Endothelial cell of umbilical vein (primary cell): ENCODE results near the gene FRY. TPM values are rescaled to one million over a fixed set of nuclear protein-coding genes. Genes with fewer than 3 reads are reported as not detected.

Source experiments
- BruUV-seq: library from RNA; stranded (reverse); fragments of 400-500 nt; replicated peaks from 2 replicates; lab custom pipeline; 2021; lab: Mats Ljungman, UMichigan
- CTCF ChIA-PET: fragments of 300-600, 350-600 bp; sonication (Branson Sonifier 250); formaldehyde crosslinking; loops from one replicate; lab custom pipeline; 2021; ENCODE audit warnings: antibody characterized with exemption, inconsistent platforms; lab: Charles Lee
- POLR2A ChIA-PET: fragments of 300-600, 350-600 bp; sonication (Branson Sonifier 250); formaldehyde crosslinking; loops from one replicate; lab custom pipeline; 2021; ENCODE audit warnings: antibody characterized with exemption, inconsistent platforms; lab: Charles Lee
- DNase-seq: peaks from one replicate; pipeline ENCODE4 v3.0.0-alpha.2; 2011; ENCODE audit warnings: low read depth, low spot score
- FAIRE-seq: peaks from 2 replicates; lab custom pipeline; 2011; peaks lifted over from hg19 to GRCh38; lab: Jason Lieb, UNC
- H2AFZ ChIP-seq: 2 replicates; pipeline ENCODE4 v1.6.0; 2012; ENCODE audit warnings: low read depth, low read length, control low read depth, inconsistent platforms
- H3K27ac ChIP-seq: 2 replicates; pipeline ENCODE4 v1.5.1; 2011; ENCODE audit warnings: low read depth, mild to moderate bottlenecking, control low read depth, low read length, moderate library complexity; ENCODE audit not compliant: insufficient read depth
- H3K27me3 ChIP-seq, 2 experiments: 2 replicates each; pipeline versions ENCODE4 v1.6.0 to v1.6.1; 2011; ENCODE audit warnings: low read length in 2 of 2, mixed read lengths in 1 of 2; ENCODE audit not compliant: control insufficient read depth in 2 of 2, insufficient read depth in 2 of 2
- H3K36me3 ChIP-seq, 2 experiments: 2 replicates in 1 of 2; 3 replicates in 1 of 2; pipeline ENCODE4 v1.5.1; 2011; ENCODE audit warnings: low read length in 2 of 2, mild to moderate bottlenecking in 1 of 2, moderate library complexity in 1 of 2; ENCODE audit not compliant: control insufficient read depth in 2 of 2, insufficient read depth in 2 of 2; ENCODE audit errors: extremely low read depth in 1 of 2
- H3K4me1 ChIP-seq: 3 replicates; pipeline ENCODE4 v1.5.1; 2011; ENCODE audit warnings: mild to moderate bottlenecking, low read length; ENCODE audit not compliant: control insufficient read depth, insufficient read depth; ENCODE audit errors: extremely low read depth
- H3K4me2 ChIP-seq: 2 replicates; pipeline ENCODE4 v1.6.1; 2011; ENCODE audit warnings: low read length, control low read depth, mixed read lengths; ENCODE audit not compliant: insufficient read depth
- H3K4me3 ChIP-seq, 3 experiments: fragments of 200-600 bp in 1 of 3; sonication (generic), shearing (Covaris generic) in 1 of 3; replicated peaks in 1 of 3; 2 replicates each; pipeline ENCODE4 v1.5.1; 2011 to 2016; ENCODE audit warnings: control low read depth in 3 of 3, low read length in 3 of 3, mild to moderate bottlenecking in 2 of 3, inconsistent platforms in 1 of 3, low read depth in 1 of 3, moderate library complexity in 1 of 3; ENCODE audit not compliant: insufficient read depth in 1 of 3
- H3K79me2 ChIP-seq: 2 replicates; pipeline ENCODE4 v1.6.0; 2012; ENCODE audit warnings: low read length, inconsistent platforms; ENCODE audit not compliant: control insufficient read depth, insufficient read depth
- H3K9ac ChIP-seq: replicated peaks from 2 replicates; pipeline ENCODE3; 2011; ENCODE audit warnings: low read length, control low read depth; ENCODE audit not compliant: insufficient read depth; ENCODE audit errors: extremely low read depth
- H3K9me1 ChIP-seq: replicated peaks from 3 replicates; pipeline ENCODE4 v1.6.0; 2011; ENCODE audit warnings: mild to moderate bottlenecking, low read length; ENCODE audit not compliant: control insufficient read depth, insufficient read depth; ENCODE audit errors: extremely low read depth
- H3K9me3 ChIP-seq: replicated peaks from 2 replicates; pipeline ENCODE4 v1.5.1; 2012; ENCODE audit warnings: low read length, inconsistent platforms; ENCODE audit not compliant: control insufficient read depth, insufficient read depth
- H4K20me1 ChIP-seq: replicated peaks from 2 replicates; pipeline ENCODE3; 2011; ENCODE audit warnings: mild to moderate bottlenecking, low read length; ENCODE audit not compliant: control insufficient read depth, insufficient read depth; ENCODE audit errors: extremely low read depth
- EZH2 ChIP-seq: IDR thresholded peaks from 2 replicates; pipeline ENCODE4 v1.6.1; 2012; ENCODE audit warnings: borderline replicate concordance, low read depth, mild to moderate bottlenecking, moderate library complexity, low read length, inconsistent platforms; ENCODE audit not compliant: severe bottlenecking
- FOS ChIP-seq: IDR thresholded peaks from 2 replicates; pipeline ENCODE4 v1.6.1; 2011; ENCODE audit warnings: mild to moderate bottlenecking, low read length, moderate library complexity, borderline replicate concordance; ENCODE audit not compliant: insufficient read depth
- GATA2 ChIP-seq: IDR thresholded peaks from 2 replicates; pipeline ENCODE4 v1.7.0; 2011; ENCODE audit warnings: low read depth, mild to moderate bottlenecking, moderate library complexity, mixed read lengths, low read length; ENCODE audit not compliant: insufficient read length, insufficient read depth
- JUN ChIP-seq: IDR thresholded peaks from 2 replicates; pipeline ENCODE4 v1.6.1; 2011; ENCODE audit warnings: borderline replicate concordance, low read depth; ENCODE audit not compliant: insufficient read length, insufficient read depth
- MYC ChIP-seq: IDR thresholded peaks from one replicate; pipeline ENCODE4 v1.6.1; 2011; ENCODE audit warnings: mild to moderate bottlenecking, low read depth, low read length
- POLR2A ChIP-seq: IDR thresholded peaks from 2 replicates; pipeline ENCODE4 v1.6.1; 2012; ENCODE audit warnings: low read depth, mild to moderate bottlenecking, control low read depth, low read length
- POLR2AphosphoS5 ChIP-seq: IDR thresholded peaks from 2 replicates; pipeline ENCODE4 v1.6.1; 2012; ENCODE audit warnings: low read depth, mild to moderate bottlenecking, control low read depth, low read length, moderate library complexity; ENCODE audit not compliant: insufficient read depth
- dilution Hi-C: fragments of 300-500 bp; cut with MboI; formaldehyde crosslinking; loops from one replicate; pipeline ENCODE4 v1.15.0; 2019; ENCODE audit warnings: low sequenced_read_pairs; ENCODE audit not compliant: extremely low pct_ligation_motif_present
- intact Hi-C: fragments of 100-400 bp; cut with micrococcal nuclease; formaldehyde crosslinking; loops from one replicate; pipeline ENCODE4 v1.10.0; 2022
- polyA plus RNA-seq, 4 experiments: library from polyadenylated mRNA; depleted of rRNA in 3 of 4; stranded (reverse) in 3 of 4; unstranded in 1 of 4; fragments of >200 nt; gene quantifications; 2 replicates each; pipeline versions ENCODE4 v1.2.1 to v1.2.3, GENCODE V29; 2011 to 2012; ENCODE audit warnings: missing spikeins in 1 of 4
- total RNA-seq: library from RNA; stranded (reverse); gene quantifications from 2 replicates; pipeline ENCODE4 v1.2.3, GENCODE V29; 2021
- TF ChIP-seq, protein P1 (sequence below), 2 donors: IDR thresholded peaks; 1 replicate in 1 of 2; 2 replicates in 1 of 2; pipeline ENCODE4 v1.5.1; 2011; ENCODE audit warnings: low read length in 2 of 2, mild to moderate bottlenecking in 2 of 2, moderate library complexity in 2 of 2, control low read depth in 1 of 2, inconsistent platforms in 1 of 2, low read depth in 1 of 2; ENCODE audit not compliant: insufficient read depth in 1 of 2; ENCODE audit errors: extremely low read depth in 1 of 2
- TF ChIP-seq, protein P2 (sequence below): IDR thresholded peaks from 2 replicates; pipeline ENCODE4 v1.6.1; 2011; ENCODE audit not compliant: insufficient read depth, insufficient read length

The FRY gene
- total and polyA plus RNA-seq, 2 donors (not counting 3 experiments of a cell fraction or from before 2014, with no cell fraction given): 57.3 to 75.8 TPM

DNA sequence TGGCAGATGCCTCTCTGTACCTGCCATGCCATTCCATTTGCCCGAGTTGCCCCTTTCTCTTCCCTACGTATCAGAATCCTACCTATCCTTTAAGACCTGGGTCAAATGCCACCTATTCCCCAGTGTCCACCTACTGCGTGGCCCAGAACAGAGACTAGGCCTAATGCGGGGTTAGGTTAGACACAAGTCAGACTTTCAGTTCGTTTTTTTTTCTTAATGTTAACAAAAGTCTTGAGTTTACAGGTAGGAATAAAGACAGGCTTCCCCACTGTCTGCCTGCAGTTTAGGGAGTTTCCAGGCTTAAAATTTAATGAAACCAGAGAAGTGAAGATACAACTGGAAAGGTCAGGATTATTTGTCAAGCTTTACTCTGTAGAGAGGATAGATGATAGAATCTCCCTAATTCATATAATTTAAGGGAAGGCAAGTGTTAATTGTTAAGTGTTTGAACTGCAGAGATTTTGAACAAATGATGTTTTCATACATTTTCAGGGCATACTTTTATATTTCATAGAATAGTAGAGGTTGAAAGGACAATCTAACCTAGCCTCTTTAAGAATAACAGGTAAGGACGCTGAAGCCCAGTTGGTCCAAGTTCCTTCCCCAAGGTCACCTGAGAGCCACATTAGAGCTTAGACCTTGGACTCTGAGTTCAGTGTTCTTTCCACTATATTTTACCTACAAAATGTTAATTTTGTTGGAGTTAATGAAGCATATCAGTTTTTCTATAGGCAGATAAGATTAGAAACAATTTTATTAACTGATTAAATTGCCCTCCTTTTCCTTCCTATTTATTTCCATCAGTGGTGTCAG lies 35.8 kb downstream of the FRY start:
- Histone ChIP-seq H3K4me2 (no peak overlapping the region), H3K9ac (no peak overlapping the region), H3K9me3 (no peaks in the 10 kb centered on the region), H3K9me1 (no peaks in the 10 kb centered on the region), H3K79me2 (no peaks in the 10 kb centered on the region), H3K36me3 (no peaks in the 10 kb centered on the region), H3K4me3 (no peak overlapping the region), H3K27ac (no peak overlapping the region), H4K20me1 (no peaks in the 10 kb centered on the region), H3K27me3 (no peaks in the 10 kb centered on the region), H3K4me1 (no peaks in the 10 kb centered on the region), H2AFZ (no peak overlapping the region)
- FAIRE-seq: no peak
- no TSS peak for BruUV-seq
- intact Hi-C loops (no loop called here), dilution Hi-C loops (no loop called here)
- no peak for DNase-seq
- no peak for TF ChIP-seq EZH2
- TF ChIP-seq, protein P1, sequence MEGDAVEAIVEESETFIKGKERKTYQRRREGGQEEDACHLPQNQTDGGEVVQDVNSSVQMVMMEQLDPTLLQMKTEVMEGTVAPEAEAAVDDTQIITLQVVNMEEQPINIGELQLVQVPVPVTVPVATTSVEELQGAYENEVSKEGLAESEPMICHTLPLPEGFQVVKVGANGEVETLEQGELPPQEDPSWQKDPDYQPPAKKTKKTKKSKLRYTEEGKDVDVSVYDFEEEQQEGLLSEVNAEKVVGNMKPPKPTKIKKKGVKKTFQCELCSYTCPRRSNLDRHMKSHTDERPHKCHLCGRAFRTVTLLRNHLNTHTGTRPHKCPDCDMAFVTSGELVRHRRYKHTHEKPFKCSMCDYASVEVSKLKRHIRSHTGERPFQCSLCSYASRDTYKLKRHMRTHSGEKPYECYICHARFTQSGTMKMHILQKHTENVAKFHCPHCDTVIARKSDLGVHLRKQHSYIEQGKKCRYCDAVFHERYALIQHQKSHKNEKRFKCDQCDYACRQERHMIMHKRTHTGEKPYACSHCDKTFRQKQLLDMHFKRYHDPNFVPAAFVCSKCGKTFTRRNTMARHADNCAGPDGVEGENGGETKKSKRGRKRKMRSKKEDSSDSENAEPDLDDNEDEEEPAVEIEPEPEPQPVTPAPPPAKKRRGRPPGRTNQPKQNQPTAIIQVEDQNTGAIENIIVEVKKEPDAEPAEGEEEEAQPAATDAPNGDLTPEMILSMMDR (IDR thresholded peaks at IDR 0.05; ENCODE audit: extremely low read depth in 1 of 2, insufficient read depth in 1 of 2, low read depth in 1 of 2, low read length in 2 of 2): no peak
- TF ChIP-seq FOS: no peak
- TF ChIP-seq JUN: no peak
- TF ChIP-seq POLR2A: no peak
- TF ChIP-seq POLR2AphosphoS5: no peak
- TF ChIP-seq GATA2: no peak
- no peak for TF ChIP-seq MYC
- TF ChIP-seq, protein P2, sequence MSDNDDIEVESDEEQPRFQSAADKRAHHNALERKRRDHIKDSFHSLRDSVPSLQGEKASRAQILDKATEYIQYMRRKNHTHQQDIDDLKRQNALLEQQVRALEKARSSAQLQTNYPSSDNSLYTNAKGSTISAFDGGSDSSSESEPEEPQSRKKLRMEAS: no peak
- POLR2A ChIA-PET: no interaction called here
- CTCF ChIA-PET: no interaction called here
